GM10266 (cell line): ENCODE measurements around the gene SEZ6.

Source experiments
- DNase-seq: peaks from one replicate; pipeline ENCODE4 v3.0.0; 2012; ENCODE audit errors: extremely low spot score
- TF ChIP-seq, protein P1 (sequence below): IDR thresholded peaks from 2 replicates; pipeline ENCODE4 v1.5.1; 2012; ENCODE audit warnings: mild to moderate bottlenecking, low read depth; ENCODE audit not compliant: control insufficient read depth, insufficient read depth; ENCODE audit errors: missing control alignments

The SEZ6 gene, protein sequence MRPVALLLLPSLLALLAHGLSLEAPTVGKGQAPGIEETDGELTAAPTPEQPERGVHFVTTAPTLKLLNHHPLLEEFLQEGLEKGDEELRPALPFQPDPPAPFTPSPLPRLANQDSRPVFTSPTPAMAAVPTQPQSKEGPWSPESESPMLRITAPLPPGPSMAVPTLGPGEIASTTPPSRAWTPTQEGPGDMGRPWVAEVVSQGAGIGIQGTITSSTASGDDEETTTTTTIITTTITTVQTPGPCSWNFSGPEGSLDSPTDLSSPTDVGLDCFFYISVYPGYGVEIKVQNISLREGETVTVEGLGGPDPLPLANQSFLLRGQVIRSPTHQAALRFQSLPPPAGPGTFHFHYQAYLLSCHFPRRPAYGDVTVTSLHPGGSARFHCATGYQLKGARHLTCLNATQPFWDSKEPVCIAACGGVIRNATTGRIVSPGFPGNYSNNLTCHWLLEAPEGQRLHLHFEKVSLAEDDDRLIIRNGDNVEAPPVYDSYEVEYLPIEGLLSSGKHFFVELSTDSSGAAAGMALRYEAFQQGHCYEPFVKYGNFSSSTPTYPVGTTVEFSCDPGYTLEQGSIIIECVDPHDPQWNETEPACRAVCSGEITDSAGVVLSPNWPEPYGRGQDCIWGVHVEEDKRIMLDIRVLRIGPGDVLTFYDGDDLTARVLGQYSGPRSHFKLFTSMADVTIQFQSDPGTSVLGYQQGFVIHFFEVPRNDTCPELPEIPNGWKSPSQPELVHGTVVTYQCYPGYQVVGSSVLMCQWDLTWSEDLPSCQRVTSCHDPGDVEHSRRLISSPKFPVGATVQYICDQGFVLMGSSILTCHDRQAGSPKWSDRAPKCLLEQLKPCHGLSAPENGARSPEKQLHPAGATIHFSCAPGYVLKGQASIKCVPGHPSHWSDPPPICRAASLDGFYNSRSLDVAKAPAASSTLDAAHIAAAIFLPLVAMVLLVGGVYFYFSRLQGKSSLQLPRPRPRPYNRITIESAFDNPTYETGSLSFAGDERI

DNA sequence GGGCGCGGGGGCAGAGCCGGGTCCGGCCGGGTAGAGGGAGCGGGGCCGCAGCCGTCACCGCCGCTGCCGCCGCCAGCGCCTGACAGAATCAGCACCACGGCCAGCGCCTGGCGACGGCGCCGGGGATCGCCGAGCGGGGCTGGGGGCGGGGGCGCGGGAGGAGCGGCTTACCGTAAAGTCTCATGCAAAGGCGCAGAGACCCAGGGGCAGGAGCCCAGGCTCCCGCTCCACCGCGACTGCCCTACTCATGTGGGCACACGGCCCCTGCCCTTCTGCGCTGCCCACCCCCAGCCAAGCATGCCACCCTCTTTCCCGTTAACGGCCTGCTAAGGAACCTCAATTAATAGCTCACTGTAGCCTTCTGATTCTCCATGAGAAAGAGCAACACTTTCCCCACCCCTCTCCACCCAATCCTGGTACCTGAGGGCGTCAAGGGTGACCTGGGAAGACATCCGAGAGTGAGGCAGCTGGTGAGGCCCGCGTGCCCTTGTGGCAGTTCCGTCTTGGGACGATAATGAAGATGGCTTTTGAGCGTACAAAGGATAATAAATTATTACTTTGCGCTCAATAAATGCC is at the start of gene SEZ6:
Gene SEZ6, minus strand, starts transcription at position 98 of the 576 bp plus-strand sequence. CDS start 164 bp downstream, outside the sequence.
- DNase-seq: peak; percentile 92
- TF ChIP-seq, protein P1, sequence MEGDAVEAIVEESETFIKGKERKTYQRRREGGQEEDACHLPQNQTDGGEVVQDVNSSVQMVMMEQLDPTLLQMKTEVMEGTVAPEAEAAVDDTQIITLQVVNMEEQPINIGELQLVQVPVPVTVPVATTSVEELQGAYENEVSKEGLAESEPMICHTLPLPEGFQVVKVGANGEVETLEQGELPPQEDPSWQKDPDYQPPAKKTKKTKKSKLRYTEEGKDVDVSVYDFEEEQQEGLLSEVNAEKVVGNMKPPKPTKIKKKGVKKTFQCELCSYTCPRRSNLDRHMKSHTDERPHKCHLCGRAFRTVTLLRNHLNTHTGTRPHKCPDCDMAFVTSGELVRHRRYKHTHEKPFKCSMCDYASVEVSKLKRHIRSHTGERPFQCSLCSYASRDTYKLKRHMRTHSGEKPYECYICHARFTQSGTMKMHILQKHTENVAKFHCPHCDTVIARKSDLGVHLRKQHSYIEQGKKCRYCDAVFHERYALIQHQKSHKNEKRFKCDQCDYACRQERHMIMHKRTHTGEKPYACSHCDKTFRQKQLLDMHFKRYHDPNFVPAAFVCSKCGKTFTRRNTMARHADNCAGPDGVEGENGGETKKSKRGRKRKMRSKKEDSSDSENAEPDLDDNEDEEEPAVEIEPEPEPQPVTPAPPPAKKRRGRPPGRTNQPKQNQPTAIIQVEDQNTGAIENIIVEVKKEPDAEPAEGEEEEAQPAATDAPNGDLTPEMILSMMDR: no peak

DNA sequence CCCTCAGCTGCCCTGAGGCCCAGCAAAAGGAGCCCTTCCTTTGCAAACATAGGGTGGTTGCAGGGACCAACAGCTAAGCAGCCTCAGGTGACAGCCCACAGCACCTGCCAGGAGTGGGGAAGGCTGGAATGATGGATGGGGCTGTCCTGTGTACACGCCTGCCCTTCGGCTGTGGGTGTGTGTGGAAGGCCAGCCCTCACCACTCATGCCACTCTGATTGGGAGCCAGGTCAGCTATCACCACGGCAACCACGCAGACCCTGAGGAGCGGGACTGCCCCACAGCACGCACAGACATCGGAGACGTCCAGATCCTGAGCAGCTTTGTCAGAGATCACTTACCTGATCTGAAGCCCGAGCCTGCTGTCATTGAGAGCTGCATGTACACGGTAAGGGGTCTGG is 49.0 kb upstream of the SEZ6 start:
- TF ChIP-seq, protein P1: no peak
- DNase-seq: no peak

DNA sequence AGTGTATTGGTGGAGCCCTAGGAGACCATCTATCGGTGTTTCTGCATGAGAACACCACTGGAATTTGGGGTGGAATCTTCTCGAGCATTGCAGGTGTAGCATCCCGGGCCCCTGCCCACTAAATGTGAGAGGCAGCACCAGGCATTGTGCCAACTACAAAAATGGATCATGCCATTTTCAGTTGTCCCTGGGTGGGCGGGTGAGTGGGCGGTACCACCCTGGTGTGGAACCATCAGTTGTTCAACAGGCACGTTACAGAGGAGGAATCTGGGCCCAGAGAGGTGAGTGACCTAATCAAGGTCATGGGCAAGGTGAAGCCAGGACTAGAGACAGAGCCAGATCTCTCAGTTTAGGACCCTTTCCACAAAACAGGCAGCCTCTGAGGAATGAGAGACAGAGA is 45.9 kb upstream of the SEZ6 start:
- TF ChIP-seq, protein P1: no peak
- no peak for DNase-seq

DNA sequence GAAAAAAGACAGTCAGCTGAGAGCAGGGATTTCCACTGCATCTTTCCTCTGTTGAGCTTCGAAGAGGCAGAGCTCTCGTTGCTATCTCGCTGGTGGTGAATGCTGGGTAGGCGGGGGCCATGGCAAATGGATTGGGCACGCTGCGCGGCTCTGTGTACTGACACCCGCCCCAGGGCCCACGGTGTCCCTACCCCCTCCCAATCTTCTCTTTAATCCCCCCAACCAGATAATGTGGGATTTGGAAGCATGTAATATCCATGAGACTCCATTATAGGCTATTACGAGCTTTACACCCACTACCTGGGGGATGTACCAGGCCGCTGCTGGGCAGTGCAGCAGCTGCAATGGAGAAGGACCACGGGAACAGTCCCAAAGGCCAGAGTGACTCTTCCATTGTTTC is 45.4 kb upstream of the SEZ6 start:
- no peak for DNase-seq
- TF ChIP-seq, protein P1: no peak

DNA sequence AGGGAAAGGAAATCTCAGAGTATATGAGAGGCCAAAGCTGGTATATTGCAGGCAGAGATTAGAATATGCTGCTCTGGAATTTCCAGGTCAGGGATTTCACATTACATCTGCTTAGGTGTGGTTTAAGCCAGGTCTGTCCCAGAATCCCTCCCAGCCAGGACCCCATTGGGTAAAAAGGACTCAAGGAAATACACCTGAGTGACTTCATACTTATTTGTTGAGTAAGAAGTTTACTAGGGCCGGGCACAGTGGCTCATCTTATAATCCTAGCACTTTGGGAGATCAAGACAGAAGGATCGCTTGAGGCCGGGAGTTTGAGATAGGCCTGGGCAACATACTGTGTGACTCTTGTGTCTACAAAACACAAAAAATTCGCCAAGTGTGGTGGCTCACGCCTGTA is 44.3 kb upstream of the SEZ6 start:
- no peak for DNase-seq
- TF ChIP-seq, protein P1: no peak

DNA sequence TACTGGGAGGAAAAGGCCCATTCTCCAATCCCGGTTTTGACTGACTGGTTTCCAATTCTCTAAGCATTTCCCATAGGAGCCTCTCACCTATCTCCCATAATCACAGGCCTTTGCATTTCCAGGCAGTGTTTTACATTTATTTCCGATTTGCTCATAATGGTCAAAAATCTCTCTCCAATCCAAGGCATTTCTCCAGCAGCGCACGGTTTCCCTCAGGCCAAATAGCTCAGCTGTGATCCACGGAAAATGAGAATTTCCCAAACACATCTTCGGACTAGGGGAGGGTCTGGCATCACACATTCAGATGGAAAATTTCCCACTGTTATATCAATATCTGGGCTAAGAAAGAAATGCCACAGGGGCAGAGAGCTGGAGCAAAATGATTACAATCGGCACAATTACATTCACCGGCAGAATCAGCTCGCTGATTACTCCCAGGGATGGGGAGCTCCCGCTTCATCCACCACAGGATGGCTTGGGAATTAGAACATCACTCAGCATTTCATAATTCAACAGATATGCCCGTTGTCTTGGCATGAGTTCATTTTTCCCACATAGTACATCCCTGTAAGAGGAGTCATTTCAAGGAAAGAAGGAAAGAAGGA is 43.8 kb upstream of the SEZ6 start:
- DNase-seq: no peak
- TF ChIP-seq, protein P1: no peak
